ENCODE measurements around the gene C3. TPM values are rescaled to one million over a fixed set of nuclear protein-coding genes. Genes with fewer than 3 reads are reported as not detected.
A peak's percentile ranks its signal among the peaks of the same experiment; 100 is the strongest.

The C3 gene
- total and polyA plus RNA-seq, 2 of the 13 experiments (the other 11 are each of a cell fraction or from before 2014, with no cell fraction given) = 1,455 to 6,272 TPM

DNA sequence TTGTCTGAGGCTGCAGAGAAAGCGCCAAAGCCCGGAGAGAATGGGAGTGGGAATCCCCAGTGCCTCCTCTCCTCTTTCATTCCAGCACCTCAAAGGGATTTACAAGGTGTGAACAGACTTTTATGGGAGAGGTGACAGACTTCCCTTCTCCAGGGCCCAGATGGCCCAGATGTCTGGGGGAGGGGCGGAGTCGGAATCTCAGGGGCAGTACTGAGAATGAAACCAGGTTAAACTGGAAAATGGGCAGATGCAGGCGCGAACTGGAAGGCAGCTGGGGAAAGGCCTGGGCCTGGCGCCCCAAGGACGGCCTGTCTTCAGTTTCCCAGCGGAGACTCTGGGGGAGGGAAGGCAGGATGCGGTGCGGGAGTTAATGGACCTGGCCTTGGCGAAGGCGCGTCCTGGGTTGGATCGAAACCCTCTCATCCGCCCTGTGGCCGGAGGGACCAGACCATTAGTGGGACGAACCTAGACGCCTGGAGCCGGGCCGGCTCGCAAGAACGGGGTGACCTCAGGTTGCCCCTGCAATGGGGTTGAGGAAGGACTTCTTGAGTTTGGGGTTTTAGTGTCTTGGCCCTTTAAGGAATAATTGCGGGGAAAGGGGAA lies 18.4 kb upstream of the C3 start (continued):
- TF ChIP-seq, protein P1, sequence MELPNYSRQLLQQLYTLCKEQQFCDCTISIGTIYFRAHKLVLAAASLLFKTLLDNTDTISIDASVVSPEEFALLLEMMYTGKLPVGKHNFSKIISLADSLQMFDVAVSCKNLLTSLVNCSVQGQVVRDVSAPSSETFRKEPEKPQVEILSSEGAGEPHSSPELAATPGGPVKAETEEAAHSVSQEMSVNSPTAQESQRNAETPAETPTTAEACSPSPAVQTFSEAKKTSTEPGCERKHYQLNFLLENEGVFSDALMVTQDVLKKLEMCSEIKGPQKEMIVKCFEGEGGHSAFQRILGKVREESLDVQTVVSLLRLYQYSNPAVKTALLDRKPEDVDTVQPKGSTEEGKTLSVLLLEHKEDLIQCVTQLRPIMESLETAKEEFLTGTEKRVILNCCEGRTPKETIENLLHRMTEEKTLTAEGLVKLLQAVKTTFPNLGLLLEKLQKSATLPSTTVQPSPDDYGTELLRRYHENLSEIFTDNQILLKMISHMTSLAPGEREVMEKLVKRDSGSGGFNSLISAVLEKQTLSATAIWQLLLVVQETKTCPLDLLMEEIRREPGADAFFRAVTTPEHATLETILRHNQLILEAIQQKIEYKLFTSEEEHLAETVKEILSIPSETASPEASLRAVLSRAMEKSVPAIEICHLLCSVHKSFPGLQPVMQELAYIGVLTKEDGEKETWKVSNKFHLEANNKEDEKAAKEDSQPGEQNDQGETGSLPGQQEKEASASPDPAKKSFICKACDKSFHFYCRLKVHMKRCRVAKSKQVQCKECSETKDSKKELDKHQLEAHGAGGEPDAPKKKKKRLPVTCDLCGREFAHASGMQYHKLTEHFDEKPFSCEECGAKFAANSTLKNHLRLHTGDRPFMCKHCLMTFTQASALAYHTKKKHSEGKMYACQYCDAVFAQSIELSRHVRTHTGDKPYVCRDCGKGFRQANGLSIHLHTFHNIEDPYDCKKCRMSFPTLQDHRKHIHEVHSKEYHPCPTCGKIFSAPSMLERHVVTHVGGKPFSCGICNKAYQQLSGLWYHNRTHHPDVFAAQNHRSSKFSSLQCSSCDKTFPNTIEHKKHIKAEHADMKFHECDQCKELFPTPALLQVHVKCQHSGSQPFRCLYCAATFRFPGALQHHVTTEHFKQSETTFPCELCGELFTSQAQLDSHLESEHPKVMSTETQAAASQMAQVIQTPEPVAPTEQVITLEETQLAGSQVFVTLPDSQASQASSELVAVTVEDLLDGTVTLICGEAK (IDR thresholded peaks at IDR 0.05) = no peak
- TF ChIP-seq, protein P1 (CRISPR knock-in tag; IDR thresholded peaks at IDR 0.05) = no peak
- TF ChIP-seq ZNF33A (CRISPR knock-in tag; IDR thresholded peaks at IDR 0.05; ENCODE audit: borderline replicate concordance) (no peak), ADNP (CRISPR knock-in tag; IDR thresholded peaks at IDR 0.05) (no peak), NFE2 (CRISPR knock-in tag; IDR thresholded peaks at IDR 0.05) (no peak), NAIF1 (CRISPR knock-in tag; IDR thresholded peaks at IDR 0.05; ENCODE audit: borderline replicate concordance) (no peak), PAX8 (CRISPR knock-in tag; IDR thresholded peaks at IDR 0.05; ENCODE audit: borderline replicate concordance) (0 out of 2 replicates have a peak, but pooled peaks have one; percentile 58)
- TF ChIP-seq, protein P2, sequence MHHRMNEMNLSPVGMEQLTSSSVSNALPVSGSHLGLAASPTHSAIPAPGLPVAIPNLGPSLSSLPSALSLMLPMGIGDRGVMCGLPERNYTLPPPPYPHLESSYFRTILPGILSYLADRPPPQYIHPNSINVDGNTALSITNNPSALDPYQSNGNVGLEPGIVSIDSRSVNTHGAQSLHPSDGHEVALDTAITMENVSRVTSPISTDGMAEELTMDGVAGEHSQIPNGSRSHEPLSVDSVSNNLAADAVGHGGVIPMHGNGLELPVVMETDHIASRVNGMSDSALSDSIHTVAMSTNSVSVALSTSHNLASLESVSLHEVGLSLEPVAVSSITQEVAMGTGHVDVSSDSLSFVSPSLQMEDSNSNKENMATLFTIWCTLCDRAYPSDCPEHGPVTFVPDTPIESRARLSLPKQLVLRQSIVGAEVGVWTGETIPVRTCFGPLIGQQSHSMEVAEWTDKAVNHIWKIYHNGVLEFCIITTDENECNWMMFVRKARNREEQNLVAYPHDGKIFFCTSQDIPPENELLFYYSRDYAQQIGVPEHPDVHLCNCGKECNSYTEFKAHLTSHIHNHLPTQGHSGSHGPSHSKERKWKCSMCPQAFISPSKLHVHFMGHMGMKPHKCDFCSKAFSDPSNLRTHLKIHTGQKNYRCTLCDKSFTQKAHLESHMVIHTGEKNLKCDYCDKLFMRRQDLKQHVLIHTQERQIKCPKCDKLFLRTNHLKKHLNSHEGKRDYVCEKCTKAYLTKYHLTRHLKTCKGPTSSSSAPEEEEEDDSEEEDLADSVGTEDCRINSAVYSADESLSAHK (CRISPR knock-in tag; IDR thresholded peaks at IDR 0.05; ENCODE audit: borderline replicate concordance) = no peak
